MM.1S (cell line): ENCODE measurements around the gene HNMT.

Experiments used
- DNase-seq: peaks from one replicate; pipeline ENCODE4 v3.0.0-alpha.2; 2015
- H2AFZ ChIP-seq: fragments of 300-600 bp; sonication (generic); 2 replicates; pipeline ENCODE4 v1.6.0; 2016; ENCODE audit warnings: antibody characterized with exemption, low read length
- H3F3A ChIP-seq: fragments of 300-600 bp; sonication (generic); 2 replicates; pipeline ENCODE4 v1.6.1; 2016; ENCODE audit warnings: mild to moderate bottlenecking, antibody characterized with exemption, low read length, moderate library complexity, mixed read lengths; ENCODE audit not compliant: insufficient read depth
- H3K27ac ChIP-seq: fragments of 300-600 bp; sonication (generic); 2 replicates; pipeline ENCODE4 v1.5.1; 2016; ENCODE audit warnings: mild to moderate bottlenecking, low read length
- H3K27me3 ChIP-seq: fragments of 300-600 bp; sonication (generic); replicated peaks from 2 replicates; pipeline ENCODE4 v1.6.0; 2016; ENCODE audit warnings: low read length; ENCODE audit not compliant: insufficient read depth
- H3K36me3 ChIP-seq: fragments of 300-600 bp; sonication (generic); replicated peaks from 2 replicates; pipeline ENCODE4 v1.6.1; 2016; ENCODE audit warnings: mild to moderate bottlenecking, low read length, mixed read lengths; ENCODE audit not compliant: insufficient read depth
- H3K4me1 ChIP-seq: fragments of 300-600 bp; sonication (generic); 2 replicates; pipeline ENCODE4 v1.6.1; 2016; ENCODE audit warnings: low read length, mixed read lengths
- H3K4me2 ChIP-seq: fragments of 300-600 bp; sonication (generic); 2 replicates; pipeline ENCODE4 v1.6.0; 2016; ENCODE audit warnings: low read depth, low read length
- H3K4me3 ChIP-seq: fragments of 300-600 bp; sonication (generic); 2 replicates; pipeline ENCODE4 v1.5.1; 2016; ENCODE audit warnings: low read length, mixed read lengths
- H3K79me2 ChIP-seq: fragments of 300-600 bp; sonication (generic); 2 replicates; pipeline ENCODE4 v1.6.1; 2016; ENCODE audit warnings: mixed run types, low read length, mixed read lengths
- H3K9ac ChIP-seq: fragments of 300-600 bp; sonication (generic); 2 replicates; pipeline ENCODE4 v1.6.1; 2016; ENCODE audit warnings: low read length, mixed read lengths
- H3K9me2 ChIP-seq: fragments of 300-600 bp; sonication (generic); replicated peaks from 2 replicates; pipeline ENCODE4 v1.6.1; 2016; ENCODE audit warnings: mild to moderate bottlenecking, low read length, mixed read lengths; ENCODE audit not compliant: insufficient read depth
- H3K9me3 ChIP-seq: fragments of 300-600 bp; sonication (generic); replicated peaks from 2 replicates; pipeline ENCODE4 v1.6.1; 2016; ENCODE audit warnings: mild to moderate bottlenecking, low read length, mixed read lengths; ENCODE audit not compliant: insufficient read depth
- H4K20me1 ChIP-seq: fragments of 300-600 bp; sonication (generic); 2 replicates; pipeline ENCODE4 v1.6.1; 2016; ENCODE audit warnings: mild to moderate bottlenecking, low read length, moderate library complexity, mixed read lengths; ENCODE audit not compliant: insufficient read depth
- EZH2 ChIP-seq: fragments of 300-600 bp; sonication (generic); optimal IDR thresholded peaks from 2 replicates; pipeline ENCODE3; 2017; ENCODE audit warnings: low read depth, mild to moderate bottlenecking, antibody characterized with exemption, low read length, mixed read lengths
- EZH2phosphoT487 ChIP-seq: fragments of 300-600 bp; sonication (generic); IDR thresholded peaks from 2 replicates; pipeline ENCODE4 v1.6.1; 2018; ENCODE audit warnings: antibody characterized with exemption, low read length
- TF ChIP-seq, protein P1 (sequence below): fragments of 300-600 bp; sonication (generic); IDR thresholded peaks from 2 replicates; pipeline ENCODE4 v1.5.1; 2016; ENCODE audit warnings: antibody characterized with exemption, low read length, mixed read lengths

The HNMT gene

DNA sequence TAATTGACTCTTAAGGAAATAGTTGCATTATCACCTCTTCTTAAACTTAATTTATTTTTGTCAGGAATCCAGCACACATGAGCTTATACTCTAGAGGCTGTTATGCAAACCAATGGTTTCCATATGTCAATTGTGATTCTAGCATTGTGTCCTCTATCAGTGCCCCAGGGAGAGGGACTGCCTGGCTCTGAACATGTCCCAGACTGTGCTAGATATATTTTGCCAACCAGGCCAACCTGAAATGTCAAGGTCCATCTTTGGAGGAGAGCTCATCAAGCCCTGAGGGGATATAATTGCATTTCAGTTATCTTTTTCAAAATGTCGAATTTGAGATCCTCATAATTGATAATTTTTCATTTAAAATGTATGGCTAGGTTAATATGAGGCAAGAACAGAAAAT is 34.2 kb downstream of the HNMT start:
- Histone ChIP-seq H3K9ac (no peak overlapping the region), H3K4me3 (no peak overlapping the region), H3K9me3 (no peaks in the 10 kb centered on the region), H3K4me1 (no peaks in the 10 kb centered on the region), H3K79me2 (no peaks in the 10 kb centered on the region), H3K4me2 (no peak overlapping the region), H3K27ac (no peak overlapping the region), H3K27me3 (no peaks in the 10 kb centered on the region), H4K20me1 (no peaks in the 10 kb centered on the region), H3F3A (no peaks in the 10 kb centered on the region), H2AFZ (no peak overlapping the region), H3K36me3 (no peaks in the 10 kb centered on the region), H3K9me2 (no peaks in the 10 kb centered on the region)
- no peak for TF ChIP-seq EZH2phosphoT487
- TF ChIP-seq, protein P1, sequence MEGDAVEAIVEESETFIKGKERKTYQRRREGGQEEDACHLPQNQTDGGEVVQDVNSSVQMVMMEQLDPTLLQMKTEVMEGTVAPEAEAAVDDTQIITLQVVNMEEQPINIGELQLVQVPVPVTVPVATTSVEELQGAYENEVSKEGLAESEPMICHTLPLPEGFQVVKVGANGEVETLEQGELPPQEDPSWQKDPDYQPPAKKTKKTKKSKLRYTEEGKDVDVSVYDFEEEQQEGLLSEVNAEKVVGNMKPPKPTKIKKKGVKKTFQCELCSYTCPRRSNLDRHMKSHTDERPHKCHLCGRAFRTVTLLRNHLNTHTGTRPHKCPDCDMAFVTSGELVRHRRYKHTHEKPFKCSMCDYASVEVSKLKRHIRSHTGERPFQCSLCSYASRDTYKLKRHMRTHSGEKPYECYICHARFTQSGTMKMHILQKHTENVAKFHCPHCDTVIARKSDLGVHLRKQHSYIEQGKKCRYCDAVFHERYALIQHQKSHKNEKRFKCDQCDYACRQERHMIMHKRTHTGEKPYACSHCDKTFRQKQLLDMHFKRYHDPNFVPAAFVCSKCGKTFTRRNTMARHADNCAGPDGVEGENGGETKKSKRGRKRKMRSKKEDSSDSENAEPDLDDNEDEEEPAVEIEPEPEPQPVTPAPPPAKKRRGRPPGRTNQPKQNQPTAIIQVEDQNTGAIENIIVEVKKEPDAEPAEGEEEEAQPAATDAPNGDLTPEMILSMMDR: no peak
- no peak for TF ChIP-seq EZH2
- DNase-seq: no peak

DNA sequence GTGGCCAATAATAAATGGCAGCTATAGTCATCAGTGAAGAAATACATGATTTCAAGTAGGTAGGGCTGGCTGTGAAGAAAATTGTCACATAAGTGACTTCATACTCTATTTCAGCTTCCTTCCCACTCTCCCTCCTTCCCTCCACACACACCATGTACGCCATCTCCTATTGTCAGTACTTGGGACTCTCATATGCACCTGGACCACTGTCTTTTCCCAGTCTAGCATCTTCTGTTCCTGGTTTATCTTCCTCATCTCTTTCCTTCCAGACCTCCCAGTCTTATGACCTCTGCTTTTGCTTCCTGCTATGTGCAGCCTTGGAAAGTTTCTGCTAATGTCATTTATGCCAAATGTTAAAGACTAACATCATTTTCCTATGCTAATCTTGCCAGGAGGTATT is 35.0 kb downstream of the HNMT start:
- no peak overlapping the region for H3K27ac ChIP-seq
- H3K4me3 ChIP-seq: no peak overlapping the region
- no peaks in the 10 kb centered on the region for H3K27me3 ChIP-seq
- H3K9me2 ChIP-seq: no peaks in the 10 kb centered on the region
- H3K4me1 ChIP-seq: no peaks in the 10 kb centered on the region
- TF ChIP-seq, protein P1: no peak
- TF ChIP-seq EZH2 (no peak), EZH2phosphoT487 (no peak)
- no peak overlapping the region for H2AFZ ChIP-seq
- no peaks in the 10 kb centered on the region for H3K79me2 ChIP-seq
- H3F3A ChIP-seq: no peaks in the 10 kb centered on the region
- no peaks in the 10 kb centered on the region for H3K9me3 ChIP-seq
- no peak overlapping the region for H3K9ac ChIP-seq
- H3K4me2 ChIP-seq: no peak overlapping the region
- H3K36me3 ChIP-seq: no peaks in the 10 kb centered on the region
- no peak for DNase-seq
- no peaks in the 10 kb centered on the region for H4K20me1 ChIP-seq

DNA sequence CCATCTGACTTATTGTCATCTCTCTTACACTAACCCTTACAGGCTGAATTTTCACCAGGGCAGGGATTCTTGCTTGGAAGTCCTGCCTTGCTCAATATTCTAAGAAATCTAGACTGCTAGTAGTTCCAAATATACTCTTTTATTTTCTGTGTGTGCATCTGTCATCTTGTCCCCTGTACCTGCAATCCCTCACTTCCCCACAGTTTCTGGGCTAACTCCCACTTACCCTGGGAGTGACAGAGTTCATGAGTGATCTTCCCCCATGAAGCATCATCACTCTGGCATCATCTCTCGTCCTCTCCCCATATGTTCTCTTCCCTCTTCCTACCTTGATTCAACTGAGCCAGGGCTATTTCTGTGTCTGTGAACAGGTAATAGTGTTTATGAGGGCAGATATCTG is 35.7 kb downstream of the HNMT start:
- Histone ChIP-seq H3F3A (no peaks in the 10 kb centered on the region), H3K9me3 (no peaks in the 10 kb centered on the region), H4K20me1 (no peaks in the 10 kb centered on the region), H3K4me3 (no peak overlapping the region), H3K36me3 (no peaks in the 10 kb centered on the region), H3K27me3 (no peaks in the 10 kb centered on the region), H3K9me2 (no peaks in the 10 kb centered on the region), H2AFZ (no peak overlapping the region), H3K4me2 (no peak overlapping the region), H3K79me2 (no peaks in the 10 kb centered on the region), H3K27ac (no peak overlapping the region), H3K9ac (no peak overlapping the region), H3K4me1 (no peaks in the 10 kb centered on the region)
- no peak for DNase-seq
- TF ChIP-seq, protein P1: no peak
- TF ChIP-seq EZH2 (no peak), EZH2phosphoT487 (no peak)
